Calu3 (cell line): ENCODE measurements around the gene NTM. TPM values are rescaled to one million over a fixed set of nuclear protein-coding genes. Genes with fewer than 3 reads are reported as not detected.

Experiments used
- BruUV-seq: library from RNA; stranded (reverse); fragments of 400-500 nt; replicated peaks from 2 replicates; lab custom pipeline; 2021; lab: Mats Ljungman, UMichigan
- CTCF ChIA-PET: fragments of 300-600 bp; sonication (Branson Sonifier 250); formaldehyde crosslinking; loops from one replicate; lab custom pipeline; 2022; ENCODE audit warnings: antibody characterized with exemption; lab: Charles Lee
- DNase-seq: peaks from one replicate; pipeline ENCODE4 v3.0.0; 2022
- H3K27ac Mint-ChIP-seq: one replicate; pipeline ENCODE4 v1.8.0; 2022; ENCODE audit warnings: mixed read lengths; ENCODE audit not compliant: unreplicated experiment
- H3K27me3 Mint-ChIP-seq: one replicate; pipeline ENCODE4 v1.8.0; 2022; ENCODE audit warnings: mixed read lengths; ENCODE audit not compliant: unreplicated experiment
- H3K36me3 Mint-ChIP-seq: one replicate; pipeline ENCODE4 v1.8.0; 2022; ENCODE audit warnings: mild to moderate bottlenecking, moderate library complexity, mixed read lengths; ENCODE audit not compliant: insufficient read depth, unreplicated experiment
- H3K4me1 Mint-ChIP-seq: one replicate; pipeline ENCODE4 v1.8.0; 2022; ENCODE audit warnings: mild to moderate bottlenecking, low read depth, mixed read lengths; ENCODE audit not compliant: unreplicated experiment
- H3K4me3 Mint-ChIP-seq: one replicate; pipeline ENCODE4 v1.8.0; 2022; ENCODE audit warnings: mild to moderate bottlenecking, low read depth, moderate library complexity, mixed read lengths; ENCODE audit not compliant: unreplicated experiment
- H3K9me3 Mint-ChIP-seq: one replicate; pipeline ENCODE4 v1.8.0; 2022; ENCODE audit warnings: low read depth, mixed read lengths; ENCODE audit not compliant: unreplicated experiment
- CTCF ChIP-seq: fragments of 200-600 bp; IDR thresholded peaks from one replicate; pipeline ENCODE4 v1.8.0; 2022; ENCODE audit warnings: antibody characterized with exemption; ENCODE audit not compliant: unreplicated experiment
- intact Hi-C: fragments of 100-400 bp; cut with micrococcal nuclease; formaldehyde crosslinking; loops from one replicate; pipeline ENCODE4 v1.10.0; 2022; ENCODE audit not compliant: unreplicated experiment
- total RNA-seq: library from RNA; stranded (reverse); gene quantifications from 2 replicates; pipeline ENCODE4 v1.2.3, GENCODE V29; 2022

The NTM gene
- total RNA-seq, 1 experiment from 2014 or later: not detected

DNA sequence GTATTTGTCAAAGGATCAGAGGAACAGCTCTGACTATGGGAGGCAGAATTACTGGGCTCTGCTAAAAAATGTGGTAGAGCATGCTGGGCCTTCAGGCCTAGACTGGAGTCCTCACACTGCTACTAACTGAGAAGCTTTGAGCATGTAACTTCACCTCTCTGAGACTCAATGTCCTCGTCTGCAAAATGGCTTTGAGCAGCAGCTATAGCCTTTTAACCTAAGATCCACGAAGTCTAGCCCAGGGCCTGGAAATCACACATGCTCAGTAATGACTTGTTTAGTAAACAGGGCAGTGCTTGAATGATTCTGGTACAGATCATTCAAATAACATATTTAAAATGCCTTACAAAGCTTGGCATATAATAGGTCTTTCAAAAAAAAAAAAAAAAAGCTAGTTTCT, 221.7 kb downstream of the NTM start:
- Mint-ChIP-seq H3K4me3 (no peak overlapping the region), H3K27ac (no peak overlapping the region), H3K4me1 (no peaks in the 10 kb centered on the region), H3K27me3 (no peaks in the 10 kb centered on the region), H3K9me3 (peaks cover 4% of the 10 kb centered on the region), H3K36me3 (no peaks in the 10 kb centered on the region)
- no peak for DNase-seq
- intact Hi-C loops: no loop called here
- CTCF ChIA-PET: no interaction called here
- no peak for TF ChIP-seq CTCF
- BruUV-seq: no TSS peak

DNA sequence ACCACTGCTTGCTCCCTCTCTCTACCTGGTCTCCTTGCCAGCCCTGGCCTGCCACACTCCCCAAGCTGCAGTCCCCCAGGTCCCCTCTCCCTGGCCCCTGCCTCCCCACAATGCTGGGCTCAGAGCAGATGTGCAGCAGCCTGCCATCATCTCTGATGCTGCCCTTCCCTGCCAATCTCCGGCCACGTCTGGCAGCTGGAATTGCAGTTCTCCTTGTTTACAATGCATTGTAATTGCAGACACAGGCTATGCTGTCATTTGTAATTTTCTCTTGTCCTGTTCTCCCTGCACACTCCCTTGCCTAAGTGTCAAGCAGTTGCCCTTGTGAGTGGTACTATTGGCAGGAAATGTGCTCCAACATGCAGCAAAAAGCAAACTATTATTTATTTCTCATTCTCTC, 222.3 kb downstream of the NTM start:
- H3K36me3 Mint-ChIP-seq: no peaks in the 10 kb centered on the region

GRCh38 chr11:131593301-131593700, 222.9 kb downstream of the NTM start:
- Mint-ChIP-seq H3K4me3 (no peak overlapping the region), H3K36me3 (no peaks in the 10 kb centered on the region), H3K4me1 (no peaks in the 10 kb centered on the region), H3K9me3 (peaks cover 7% of the 10 kb centered on the region), H3K27me3 (no peaks in the 10 kb centered on the region), H3K27ac (no peak overlapping the region)
- DNase-seq: no peak
- intact Hi-C loops: no loop called here
- no TSS peak for BruUV-seq
- CTCF ChIA-PET: no interaction called here
- no peak for TF ChIP-seq CTCF

More for the DNA sequence above, 222.3 kb downstream of the NTM start:
- TF ChIP-seq CTCF: no peak
- intact Hi-C loops: no loop called here
- CTCF ChIA-PET: no interaction called here
- no peak for DNase-seq
- Mint-ChIP-seq H3K27ac (no peak overlapping the region), H3K27me3 (no peaks in the 10 kb centered on the region), H3K4me1 (no peaks in the 10 kb centered on the region), H3K9me3 (peaks cover 7% of the 10 kb centered on the region), H3K4me3 (no peak overlapping the region)
- BruUV-seq: no TSS peak

- TF ChIP-seq CTCF: no peak
- no peaks in the 10 kb centered on the region for H3K27me3 Mint-ChIP-seq
- no peak overlapping the region for H3K27ac Mint-ChIP-seq
- H3K9me3 Mint-ChIP-seq: peaks cover 8% of the 10 kb centered on the region
- DNase-seq: no peak
- BruUV-seq: no TSS peak
- no peaks in the 10 kb centered on the region for H3K4me1 Mint-ChIP-seq
- H3K4me3 Mint-ChIP-seq: no peak overlapping the region
- H3K36me3 Mint-ChIP-seq: no peaks in the 10 kb centered on the region
- intact Hi-C loops: no loop called here
- CTCF ChIA-PET: no interaction called here
Observed at GRCh38 chr11:131595797-131596196, 225.4 kb downstream of the NTM start.

- TF ChIP-seq CTCF: no peak
- BruUV-seq: no TSS peak
- H3K4me3 Mint-ChIP-seq: no peak overlapping the region
- H3K27ac Mint-ChIP-seq: no peak overlapping the region
- H3K9me3 Mint-ChIP-seq: peaks cover 15% of the 10 kb centered on the region
- no peak for DNase-seq
- no peaks in the 10 kb centered on the region for H3K27me3 Mint-ChIP-seq
- intact Hi-C loops: no loop called here
- H3K36me3 Mint-ChIP-seq: no peaks in the 10 kb centered on the region
- CTCF ChIA-PET: no interaction called here
- H3K4me1 Mint-ChIP-seq: no peaks in the 10 kb centered on the region
Observed at GRCh38 chr11:131597890-131598289, 227.5 kb downstream of the NTM start.
